H9 (cell line): ENCODE data around the gene CMSS1. TPM values are rescaled to one million over a fixed set of nuclear protein-coding genes. Genes with fewer than 3 reads are reported as not detected.

Experiments used
- DNase-seq: peaks from one replicate; pipeline ENCODE4 v3.0.0-alpha.2; 2017
- H2AFZ ChIP-seq: one replicate; pipeline ENCODE4 v1.6.1; 2013; ENCODE audit warnings: mild to moderate bottlenecking, low read length, control low read depth, moderate library complexity
- H2AK5ac ChIP-seq: 2 replicates; pipeline ENCODE4 v1.6.1; 2013; ENCODE audit warnings: low read length, control low read depth, mixed read lengths; ENCODE audit not compliant: insufficient read length
- H2BK120ac ChIP-seq: one replicate; pipeline ENCODE4 v1.6.1; 2013; ENCODE audit warnings: low read depth, mild to moderate bottlenecking, low read length, control low read depth, inconsistent platforms; ENCODE audit not compliant: poor library complexity, severe bottlenecking
- H2BK12ac ChIP-seq: 2 replicates; pipeline ENCODE4 v1.6.1; 2013; ENCODE audit warnings: low read length, control low read depth, mixed read lengths, low read depth; ENCODE audit not compliant: insufficient read length
- H2BK15ac ChIP-seq: 2 replicates; pipeline ENCODE4 v1.6.1; 2013; ENCODE audit warnings: low read depth, low read length, control low read depth
- H2BK20ac ChIP-seq: one replicate; pipeline ENCODE4 v1.6.1; 2013; ENCODE audit warnings: low read depth, mild to moderate bottlenecking, low read length, control low read depth, inconsistent platforms; ENCODE audit not compliant: poor library complexity, severe bottlenecking
- H2BK5ac ChIP-seq: 2 replicates; pipeline ENCODE4 v1.6.1; 2013; ENCODE audit warnings: low read length, control low read depth, mixed read lengths; ENCODE audit not compliant: insufficient read length
- H3K14ac ChIP-seq: 2 replicates; pipeline ENCODE4 v1.6.1; 2013; ENCODE audit warnings: low read length, control low read depth; ENCODE audit not compliant: insufficient read depth
- H3K18ac ChIP-seq: 2 replicates; pipeline ENCODE4 v1.6.1; 2013; ENCODE audit warnings: low read depth, mild to moderate bottlenecking, mixed read lengths, low read length, control low read depth; ENCODE audit not compliant: insufficient read length
- H3K23ac ChIP-seq: 2 replicates; pipeline ENCODE4 v1.6.1; 2013; ENCODE audit warnings: low read length, control low read depth, mixed read lengths, low read depth; ENCODE audit not compliant: insufficient read length
- H3K23me2 ChIP-seq: 2 replicates; pipeline ENCODE4 v1.6.1; 2013; ENCODE audit warnings: low read depth, mild to moderate bottlenecking, mixed read lengths, low read length, control low read depth; ENCODE audit not compliant: insufficient read length, poor library complexity, severe bottlenecking
- H3K27ac ChIP-seq: 2 replicates; pipeline ENCODE4 v1.5.1; 2013; ENCODE audit warnings: low read length, control low read depth, mixed read lengths, low read depth; ENCODE audit not compliant: insufficient read length
- H3K27me3 ChIP-seq: 2 replicates; pipeline ENCODE4 v1.6.1; 2013; ENCODE audit warnings: low read length, control low read depth, inconsistent platforms; ENCODE audit not compliant: insufficient read depth
- H3K4ac ChIP-seq: 2 replicates; pipeline ENCODE4 v1.6.1; 2013; ENCODE audit warnings: low read depth, mild to moderate bottlenecking, control low read depth, inconsistent platforms, low read length, moderate library complexity
- H3K4me1 ChIP-seq: 2 replicates; pipeline ENCODE4 v1.6.1; 2013; ENCODE audit warnings: low read length, control low read depth, inconsistent platforms; ENCODE audit not compliant: insufficient read depth
- H3K4me2 ChIP-seq: 2 replicates; pipeline ENCODE4 v1.6.1; 2013; ENCODE audit warnings: low read length, control low read depth, mixed read lengths; ENCODE audit not compliant: insufficient read length, insufficient read depth
- H3K56ac ChIP-seq: 2 replicates; pipeline ENCODE4 v1.6.1; 2013; ENCODE audit warnings: low read depth, mild to moderate bottlenecking, mixed read lengths, low read length, control low read depth; ENCODE audit not compliant: insufficient read length
- H3K79me1 ChIP-seq: 2 replicates; pipeline ENCODE4 v1.6.1; 2013; ENCODE audit warnings: low read depth, mild to moderate bottlenecking, moderate library complexity, low read length, control low read depth, inconsistent platforms; ENCODE audit not compliant: insufficient read depth, poor library complexity, severe bottlenecking
- H3K79me2 ChIP-seq: 2 replicates; pipeline ENCODE4 v1.6.1; 2013; ENCODE audit warnings: low read length, control low read depth, inconsistent platforms; ENCODE audit not compliant: insufficient read depth
- H3K9ac ChIP-seq: 2 replicates; pipeline ENCODE4 v1.6.1; 2013; ENCODE audit warnings: low read length, control low read depth, mixed read lengths; ENCODE audit not compliant: insufficient read length; ENCODE audit errors: extremely low read depth
- H3K9me3 ChIP-seq: one replicate; pipeline ENCODE4 v1.6.1; 2013; ENCODE audit warnings: low read depth, low read length, inconsistent platforms; ENCODE audit not compliant: control insufficient read depth
- H3T11ph ChIP-seq: one replicate; pipeline ENCODE4 v1.6.1; 2013; ENCODE audit warnings: mild to moderate bottlenecking, low read length, control low read depth, inconsistent platforms
- H4K20me1 ChIP-seq: one replicate; pipeline ENCODE4 v1.6.1; 2013; ENCODE audit not compliant: control insufficient read depth, insufficient read length, insufficient read depth
- H4K5ac ChIP-seq: 2 replicates; pipeline ENCODE4 v1.6.1; 2013; ENCODE audit warnings: low read depth, mild to moderate bottlenecking, mixed read lengths, low read length, control low read depth; ENCODE audit not compliant: insufficient read length
- H4K8ac ChIP-seq: replicated peaks from 2 replicates; pipeline ENCODE4 v1.6.1; 2013; ENCODE audit warnings: low read length, control low read depth, mixed read lengths, low read depth; ENCODE audit not compliant: insufficient read length
- H4K91ac ChIP-seq: 2 replicates; pipeline ENCODE4 v1.6.1; 2013; ENCODE audit warnings: low read depth, mild to moderate bottlenecking, moderate library complexity, mixed read lengths, low read length, control low read depth; ENCODE audit not compliant: insufficient read length
- H3K27ac Mint-ChIP-seq, 3 experiments: 2 replicates in 2 of 3; 3 replicates in 1 of 3; pipeline ENCODE4 v1.8.0; 2020 to 2021; ENCODE audit warnings: mixed read lengths in 3 of 3, mild to moderate bottlenecking in 1 of 3, moderate library complexity in 1 of 3
- H3K27me3 Mint-ChIP-seq: 2 replicates; pipeline ENCODE4 v1.8.0; 2021; ENCODE audit warnings: low read depth, mild to moderate bottlenecking, moderate library complexity, mixed read lengths
- H3K36me3 Mint-ChIP-seq, 3 experiments: 2 replicates in 2 of 3; 3 replicates in 1 of 3; pipeline ENCODE4 v1.8.0; 2020 to 2021; ENCODE audit warnings: low read depth in 3 of 3, mixed read lengths in 3 of 3; ENCODE audit not compliant: insufficient read depth in 1 of 3
- H3K4me1 Mint-ChIP-seq, 2 experiments: 2 replicates each; pipeline ENCODE4 v1.8.0; 2020; ENCODE audit warnings: mixed read lengths in 2 of 2
- H3K4me3 Mint-ChIP-seq, 2 experiments: 2 replicates in 1 of 2; 3 replicates in 1 of 2; pipeline ENCODE4 v1.8.0; 2020 to 2021; ENCODE audit warnings: mild to moderate bottlenecking in 2 of 2, mixed read lengths in 2 of 2, moderate library complexity in 1 of 2
- H3K9me3 Mint-ChIP-seq, 2 experiments: 2 replicates in 1 of 2; 3 replicates in 1 of 2; pipeline ENCODE4 v1.8.0; 2020; ENCODE audit warnings: mild to moderate bottlenecking in 2 of 2, mixed read lengths in 2 of 2, moderate library complexity in 1 of 2
- CTCF ChIP-seq: fragments of 200-600 bp; sonication (generic); conservative IDR thresholded peaks from 3 replicates; pipeline ENCODE4 v1.8.0; 2021; ENCODE audit warnings: antibody characterized with exemption, mild to moderate bottlenecking
- total RNA-seq: library from RNA; stranded (reverse); gene quantifications from 2 replicates; pipeline ENCODE4 v1.2.1, GENCODE V29; 2021

The CMSS1 gene
- total RNA-seq, 1 experiment from 2014 or later, result 61.8 TPM

GRCh38 chr3:100104817-100105413 is 287.3 kb downstream of the CMSS1 start:
- Histone ChIP-seq H3K56ac (no peak overlapping the region), H4K20me1 (no peaks in the 10 kb centered on the region), H3T11ph (no peak overlapping the region), H3K4me2 (no peak overlapping the region), H3K27me3 (no peaks in the 10 kb centered on the region), H2BK5ac (no peak overlapping the region), H2AK5ac (no peak overlapping the region), H3K79me1 (no peaks in the 10 kb centered on the region), H3K79me2 (0 out of 2 replicates have a peak, but pooled peaks cover 2% of the 10 kb centered on the region), H3K9ac (no peak overlapping the region), H3K23ac (no peak overlapping the region), H2BK12ac (no peak overlapping the region), H3K23me2 (no peaks in the 10 kb centered on the region), H3K14ac (no peak overlapping the region), H2BK15ac (no peak overlapping the region), H3K18ac (no peak overlapping the region), H3K4ac (no peak overlapping the region), H3K9me3 (no peaks in the 10 kb centered on the region), H4K8ac (no peak overlapping the region), H3K27ac (no peak overlapping the region), H2BK120ac (no peak overlapping the region), H2BK20ac (no peak overlapping the region), H3K4me1 (no peaks in the 10 kb centered on the region), H4K91ac (no peak overlapping the region), H4K5ac (no peak overlapping the region), H2AFZ (no peak overlapping the region)
- Mint-ChIP-seq H3K27me3 (no peaks in the 10 kb centered on the region), H3K36me3 (peaks cover 0 to 3% (median 0%) of the 10 kb centered on the region in 3 experiments; a peak in 2 of 7 replicates), H3K9me3 (no peaks in the 10 kb centered on the region; a peak in 1 of 5 replicates), H3K4me1 (peaks cover 8 to 16% of the 10 kb centered on the region in 2 experiments; a peak in 3 of 4 replicates), H3K27ac (no peak overlapping the region), H3K4me3 (no peak overlapping the region)
- no peak for TF ChIP-seq CTCF
- DNase-seq, result no peak
